ENCODE measurements around the gene PLEKHG4. TPM values are rescaled to one million over a fixed set of nuclear protein-coding genes. Genes with fewer than 3 reads are reported as not detected.

The PLEKHG4 gene
- polyA plus RNA-seq, 1 donor from 2014 or later, result 0.65 TPM

DNA sequence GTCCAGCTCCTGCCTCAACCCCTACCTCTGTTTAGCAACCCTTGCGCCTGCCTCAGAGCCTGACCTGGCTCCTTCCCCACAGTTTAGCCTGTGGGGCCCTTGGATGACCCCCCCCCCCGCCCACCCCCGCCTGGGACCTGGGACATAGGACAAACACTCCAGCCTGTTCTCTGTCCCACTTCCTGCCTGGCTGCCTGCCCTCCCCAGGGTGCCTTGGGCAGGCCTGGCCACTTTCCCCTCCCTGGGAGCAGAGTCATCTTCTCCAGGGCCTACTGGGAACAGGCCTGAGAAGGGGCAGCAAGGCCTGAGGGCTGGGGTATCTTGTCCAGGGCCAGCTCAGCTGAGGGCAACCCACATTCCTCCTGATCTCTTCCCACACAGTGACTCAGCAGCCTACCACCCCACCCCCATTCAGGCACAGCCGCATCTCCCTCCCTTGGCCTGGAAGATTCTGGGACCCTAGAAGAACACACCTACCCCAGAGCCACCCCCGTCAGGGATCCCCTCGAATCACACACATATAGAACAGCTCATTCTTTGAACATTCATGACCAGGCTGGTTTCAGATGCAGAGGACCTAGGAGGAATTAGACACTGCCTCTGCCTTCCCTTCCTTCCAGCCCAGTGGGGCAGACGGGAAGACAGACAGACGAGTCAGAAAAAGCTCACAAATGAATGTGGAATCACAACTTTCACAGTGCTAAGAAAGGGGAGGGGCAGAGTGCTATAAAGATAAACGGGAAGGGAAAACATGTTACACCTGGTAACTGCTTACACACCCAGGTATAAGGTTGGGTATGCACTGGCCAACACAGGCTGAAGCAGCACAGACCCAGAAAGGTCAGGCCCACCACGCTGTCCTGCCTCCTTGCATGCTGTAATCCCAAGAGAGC, 38.1 kb upstream of the PLEKHG4 start:
- H3K4me1 Mint-ChIP-seq, result peaks cover 15 to 19% (median 18%) of the 10 kb centered on the region in 3 donors
- H3K4me3 Mint-ChIP-seq, result no peak overlapping the region
- peak overlapping the region in 1 of 3 donors; percentile 32 for H3K27ac Mint-ChIP-seq
- H3K36me3 Mint-ChIP-seq, result peaks cover 2% of the 10 kb centered on the region
- H3K27me3 Mint-ChIP-seq, result no peaks in the 10 kb centered on the region
- no peaks in the 10 kb centered on the region for H3K9me3 Mint-ChIP-seq

DNA sequence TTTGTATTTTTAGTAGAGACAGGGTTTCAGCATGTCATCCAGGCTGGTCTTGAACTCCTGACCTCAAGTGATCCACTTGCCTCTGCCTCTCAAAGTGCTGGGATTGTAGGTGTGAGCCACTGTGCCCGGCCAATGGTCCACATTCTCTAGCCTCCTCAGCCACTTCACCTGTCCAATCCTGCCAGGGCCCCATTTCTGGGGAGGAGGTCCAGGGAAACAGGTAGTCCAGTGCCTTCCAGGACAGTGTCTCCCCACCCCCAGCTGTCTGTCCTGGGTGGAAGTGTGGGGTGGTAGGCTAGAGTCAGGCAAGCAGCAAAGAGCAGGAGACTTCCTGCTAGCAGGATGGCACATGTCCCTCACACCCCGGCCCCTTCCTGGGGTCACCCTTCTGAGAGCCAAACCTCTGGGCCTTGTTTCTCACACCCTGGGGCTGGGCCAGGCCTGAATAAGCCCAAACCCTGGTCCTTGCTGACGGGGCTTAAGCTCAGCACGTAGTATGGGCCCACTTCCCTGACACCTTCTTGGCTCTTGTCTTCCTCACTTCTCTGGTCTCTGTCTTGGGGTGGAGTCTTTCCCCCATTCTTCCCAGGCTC, 37.1 kb upstream of the PLEKHG4 start:
- Mint-ChIP-seq H3K27ac (peak overlapping the region in 1 of 3 donors; percentile 59), H3K27me3 (no peaks in the 10 kb centered on the region), H3K9me3 (no peaks in the 10 kb centered on the region), H3K4me3 (no peak overlapping the region), H3K36me3 (no peaks in the 10 kb centered on the region), H3K4me1 (peaks cover 15 to 19% (median 18%) of the 10 kb centered on the region in 3 donors)

DNA sequence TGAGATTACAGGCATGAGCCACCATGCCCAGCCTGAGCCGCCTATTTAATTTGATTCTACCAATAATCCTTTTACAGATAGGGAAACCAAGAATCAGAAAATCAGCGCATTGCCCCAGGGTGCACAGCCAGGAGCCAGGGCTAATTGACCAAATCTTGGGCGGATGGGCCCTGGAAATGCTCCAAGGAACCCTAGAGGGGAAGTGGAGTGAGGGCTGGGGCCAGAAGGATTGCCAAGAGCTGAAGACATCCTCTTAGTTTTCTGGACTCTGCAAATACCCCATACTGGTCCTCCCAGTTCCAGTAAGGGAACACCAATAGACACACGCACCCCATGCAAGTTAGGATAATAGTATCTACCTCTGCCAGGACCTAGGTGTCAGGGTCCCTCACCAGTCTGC, 35.9 kb upstream of the PLEKHG4 start:
- no peaks in the 10 kb centered on the region for H3K9me3 Mint-ChIP-seq
- H3K36me3 Mint-ChIP-seq, result no peaks in the 10 kb centered on the region

DNA sequence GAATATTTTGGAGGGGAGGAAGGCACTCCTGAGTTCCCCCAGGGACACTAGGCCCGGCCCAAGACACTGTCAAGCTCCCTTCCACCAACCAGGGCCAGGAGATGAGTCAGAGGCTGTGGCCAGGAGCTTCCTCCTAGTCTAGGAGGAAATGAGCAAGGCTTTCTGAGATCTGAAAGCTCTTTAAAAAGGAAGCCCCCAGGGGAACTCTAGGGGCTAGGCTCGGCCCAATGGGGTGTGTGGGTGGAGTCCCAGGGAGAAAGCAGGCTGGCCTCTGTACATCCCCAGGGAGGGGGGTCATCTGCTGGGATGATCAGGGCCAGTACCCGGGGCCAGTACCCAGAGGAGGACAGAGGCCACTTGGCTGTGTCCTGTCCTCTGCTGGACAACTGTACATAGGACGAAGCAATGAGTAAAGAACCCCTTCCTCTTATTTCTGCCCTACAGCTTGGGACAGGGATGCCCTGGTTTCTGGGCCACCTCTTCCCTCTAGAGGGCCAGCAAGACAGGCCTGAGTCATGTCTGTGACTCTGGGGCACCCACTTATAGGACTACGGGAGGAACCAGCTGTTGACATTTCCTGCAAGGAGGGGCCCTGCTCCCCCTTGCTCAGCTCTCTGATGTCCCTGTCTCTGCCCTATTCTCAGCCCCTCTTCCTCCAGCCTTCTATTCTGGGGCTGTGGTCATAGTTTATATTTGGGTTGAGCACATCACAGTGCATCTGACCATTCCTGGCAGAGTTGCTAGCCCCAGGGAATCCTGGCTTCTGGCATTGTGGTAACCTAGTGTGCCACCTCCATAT, 34.7 kb upstream of the PLEKHG4 start:
- Mint-ChIP-seq H3K4me1 (peaks cover 24 to 31% (median 25%) of the 10 kb centered on the region in 3 donors), H3K27me3 (peaks cover 11% of the 10 kb centered on the region), H3K9me3 (no peaks in the 10 kb centered on the region), H3K4me3 (peak overlapping the region; percentile 88 to 94 (median 90)), H3K27ac (peak overlapping the region; percentile 94 to 97 (median 95)), H3K36me3 (no peaks in the 10 kb centered on the region)

More for the DNA sequence above, 35.9 kb upstream of the PLEKHG4 start:
- Mint-ChIP-seq H3K27me3 (peaks cover 6% of the 10 kb centered on the region), H3K27ac (peak overlapping the region in 2 of 3 donors; percentile 94 to 95), H3K4me3 (peak overlapping the region in 1 of 4 donors; percentile 88), H3K4me1 (peaks cover 22 to 27% (median 24%) of the 10 kb centered on the region in 3 donors)

DNA sequence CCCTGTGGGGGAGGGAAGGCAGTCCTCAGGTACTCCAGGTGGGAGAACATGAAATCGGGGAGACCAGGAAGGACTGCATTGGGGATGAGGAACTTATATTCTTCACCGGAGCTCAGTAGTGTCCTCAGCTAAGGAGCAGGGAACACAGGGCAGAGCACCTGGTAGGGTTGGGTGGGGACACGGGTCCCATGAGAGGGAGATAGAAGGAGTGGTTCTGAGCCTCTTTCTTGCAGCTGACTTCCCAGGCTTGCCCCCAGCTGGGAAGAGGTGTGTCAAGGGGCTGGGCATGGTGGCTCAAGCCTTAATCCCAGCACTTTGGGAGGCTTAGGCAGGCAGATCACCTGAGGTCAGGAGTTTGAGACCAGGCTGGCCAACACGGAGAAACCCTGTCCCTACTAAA, 34.1 kb upstream of the PLEKHG4 start:
- no peaks in the 10 kb centered on the region for H3K36me3 Mint-ChIP-seq
- H3K27me3 Mint-ChIP-seq, result peaks cover 17% of the 10 kb centered on the region
- H3K9me3 Mint-ChIP-seq, result no peaks in the 10 kb centered on the region
- H3K4me3 Mint-ChIP-seq, result peak overlapping the region; percentile 30 to 93 (median 88)
- H3K4me1 Mint-ChIP-seq, result peaks cover 24 to 31% (median 25%) of the 10 kb centered on the region in 3 donors
- H3K27ac Mint-ChIP-seq, result peak overlapping the region; percentile 94 to 97 (median 95)

DNA sequence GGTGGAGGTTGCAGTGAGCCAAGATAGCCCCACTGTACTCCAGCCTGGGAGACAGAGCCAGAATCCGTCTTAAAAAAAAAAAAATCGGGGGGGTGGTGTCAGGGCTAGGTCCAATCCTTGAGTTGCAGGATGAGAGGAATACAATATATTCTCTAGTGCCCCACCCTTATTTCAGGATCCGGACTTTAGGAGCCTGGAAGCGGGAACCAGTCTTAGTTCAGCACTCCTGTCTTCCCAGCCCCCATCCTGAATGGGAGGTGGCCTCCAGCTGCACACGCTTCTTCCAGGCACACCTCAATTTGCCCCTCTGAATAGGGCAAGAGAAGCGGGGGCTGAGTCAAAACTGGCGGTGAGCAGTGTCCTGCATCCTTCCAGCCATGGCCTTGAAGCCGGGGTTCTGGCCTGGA, 33.7 kb upstream of the PLEKHG4 start:
- H3K9me3 Mint-ChIP-seq, result no peaks in the 10 kb centered on the region
- peak overlapping the region in 1 of 3 donors; percentile 94 for H3K27ac Mint-ChIP-seq
- H3K4me1 Mint-ChIP-seq, result peaks cover 24 to 31% (median 25%) of the 10 kb centered on the region in 3 donors
- H3K4me3 Mint-ChIP-seq, result peak overlapping the region; percentile 30 to 93 (median 88)
- H3K36me3 Mint-ChIP-seq, result no peaks in the 10 kb centered on the region
- peaks cover 19% of the 10 kb centered on the region for H3K27me3 Mint-ChIP-seq

DNA sequence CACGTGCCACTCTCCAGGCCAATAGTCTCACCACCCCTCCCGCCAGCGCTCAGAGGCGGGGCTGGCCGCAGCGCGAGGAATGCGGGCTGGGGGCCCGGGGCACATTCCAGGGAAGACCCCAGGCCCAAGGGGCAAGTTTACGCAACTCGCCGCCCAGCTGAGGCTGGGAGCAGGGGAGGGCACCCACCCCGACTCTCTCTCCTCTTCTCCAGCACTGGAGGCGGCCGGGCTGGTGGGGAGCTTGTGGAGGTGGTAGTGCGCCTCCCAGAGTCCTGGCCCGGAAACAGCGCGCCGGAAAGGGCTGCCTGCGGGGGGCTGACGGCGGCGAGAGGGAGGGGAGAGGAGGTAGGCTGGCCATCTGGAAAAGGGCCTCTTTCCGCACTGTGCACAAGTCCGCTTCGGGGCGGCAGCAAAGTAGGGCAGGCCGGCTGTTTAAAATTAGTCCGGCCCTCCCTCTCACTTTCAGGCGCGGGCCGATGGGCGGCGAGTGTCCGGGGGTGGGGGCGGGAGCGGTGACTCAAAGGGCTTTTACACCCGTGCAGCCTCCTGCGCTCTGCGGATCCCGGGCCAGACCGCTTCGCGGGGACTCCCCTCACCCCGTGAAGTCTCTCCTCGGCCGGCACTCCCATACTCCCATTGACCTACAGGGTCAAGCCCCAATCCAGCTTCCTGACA, 33.1 kb upstream of the PLEKHG4 start:
- Mint-ChIP-seq H3K27ac (peak overlapping the region; percentile 73 to 94 (median 92)), H3K9me3 (no peaks in the 10 kb centered on the region), H3K27me3 (peaks cover 19% of the 10 kb centered on the region), H3K4me3 (peak overlapping the region; percentile 88 to 92 (median 91)), H3K4me1 (peaks cover 24 to 31% (median 25%) of the 10 kb centered on the region in 3 donors), H3K36me3 (no peaks in the 10 kb centered on the region)

DNA sequence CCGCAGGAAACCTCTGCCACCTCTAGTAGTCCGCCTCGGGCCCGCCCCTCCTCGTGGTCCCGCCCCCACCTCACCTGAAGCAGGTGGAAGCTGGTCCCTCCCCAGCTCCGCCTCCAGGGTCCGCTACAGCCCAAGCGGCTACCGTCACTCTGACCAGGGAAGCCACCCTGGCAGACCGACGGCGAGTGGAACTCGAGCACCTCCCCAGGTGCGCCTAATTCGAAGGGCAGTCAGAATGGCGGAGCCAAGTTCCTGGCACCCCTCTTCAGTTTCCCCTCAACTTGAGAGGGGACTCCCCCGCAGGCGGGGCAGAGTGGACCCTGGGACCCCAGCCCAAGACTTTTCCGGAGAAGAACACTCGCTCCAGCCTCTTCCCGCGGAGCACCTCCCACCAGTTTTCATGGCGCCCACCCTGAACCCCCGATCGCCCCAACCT, 32.6 kb upstream of the PLEKHG4 start:
- Mint-ChIP-seq H3K4me1 (peaks cover 24 to 31% (median 28%) of the 10 kb centered on the region in 3 donors), H3K27me3 (peaks cover 19% of the 10 kb centered on the region), H3K4me3 (peak overlapping the region; percentile 88 to 92 (median 91)), H3K27ac (peak overlapping the region; percentile 73 to 92 (median 74)), H3K9me3 (no peaks in the 10 kb centered on the region), H3K36me3 (no peaks in the 10 kb centered on the region)

DNA sequence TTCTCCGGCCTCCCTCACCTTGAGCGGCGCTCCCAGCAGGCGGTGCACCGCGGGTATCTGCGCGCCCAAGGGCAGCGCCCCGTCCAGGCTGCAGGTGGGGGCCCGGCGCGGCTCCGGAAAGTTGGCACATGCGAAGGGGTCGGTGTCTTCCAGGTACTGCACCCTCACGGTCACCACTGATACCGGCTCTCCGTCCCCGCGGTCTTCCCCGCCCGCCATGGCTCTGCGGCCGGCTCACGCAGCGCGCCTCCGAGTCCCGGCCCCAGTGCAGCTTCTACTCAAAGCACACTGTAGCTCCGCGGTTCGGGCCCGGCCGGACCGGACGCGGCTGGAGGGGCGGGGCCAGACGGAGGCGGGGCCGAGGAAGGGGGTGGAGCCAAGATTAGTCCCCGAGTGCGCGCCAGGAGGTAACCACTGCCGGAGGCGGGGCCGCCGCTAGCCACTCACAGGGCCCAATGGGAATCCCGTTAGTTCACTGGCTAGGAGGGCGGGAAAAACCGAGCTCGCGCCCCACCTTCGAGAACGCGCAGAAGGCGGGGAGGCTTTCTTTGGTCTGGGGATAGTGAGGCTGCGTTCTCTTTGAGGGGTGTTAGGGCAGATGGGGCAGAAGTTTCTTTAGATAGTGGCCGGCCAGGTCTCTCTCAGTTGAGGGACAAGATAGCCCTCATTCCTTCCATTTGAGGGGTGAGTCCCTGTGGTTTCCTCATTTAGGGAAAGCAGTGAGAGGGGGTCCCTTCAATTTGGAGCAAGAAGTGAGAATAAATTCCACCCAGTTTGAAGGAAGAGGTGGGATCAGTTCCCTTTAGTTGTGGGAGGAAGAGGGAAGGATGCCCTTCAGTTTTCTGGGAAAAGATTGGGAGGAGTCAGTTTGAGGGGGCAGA, 31.9 kb upstream of the PLEKHG4 start, which contains the start of gene FHOD1:
TSS of gene FHOD1 (minus strand) at position 290 of the 881 bp plus-strand sequence. CDS start at position 219, 71 bp downstream.
- Mint-ChIP-seq H3K27ac (peak within 1 kb of the TSS; percentile 73 to 92 (median 74)), H3K27me3 (peaks cover 19% of the 10 kb centered on the region), H3K4me1 (peaks cover 24 to 31% (median 28%) of the 10 kb centered on the region in 3 donors), H3K9me3 (no peaks in the 10 kb centered on the region), H3K36me3 (no peaks in the 10 kb centered on the region), H3K4me3 (peak within 1 kb of the TSS; percentile 88 to 92 (median 91))

DNA sequence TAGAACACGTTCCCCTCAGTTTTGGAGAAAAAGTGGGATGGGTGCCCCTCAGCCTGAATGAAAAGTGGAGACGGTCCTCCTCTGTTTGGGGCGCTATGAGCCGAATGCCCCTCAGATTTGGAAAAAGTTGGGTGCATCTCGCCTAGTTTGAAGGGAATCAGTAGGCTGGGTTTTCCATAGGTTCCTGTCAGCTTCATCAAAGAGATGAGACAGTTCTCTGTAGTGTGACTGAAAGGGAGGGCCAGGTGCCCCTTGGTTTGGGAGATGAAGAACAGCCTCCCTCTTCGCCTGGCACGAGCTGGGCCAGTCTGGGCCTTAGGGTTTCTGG, 31.3 kb upstream of the PLEKHG4 start:
- peak overlapping the region; percentile 88 to 92 (median 91) for H3K4me3 Mint-ChIP-seq
- no peaks in the 10 kb centered on the region for H3K9me3 Mint-ChIP-seq
- H3K27me3 Mint-ChIP-seq, result peaks cover 19% of the 10 kb centered on the region
- peak overlapping the region in 2 of 3 donors; percentile 47 to 74 for H3K27ac Mint-ChIP-seq
- H3K4me1 Mint-ChIP-seq, result peaks cover 24 to 29% (median 28%) of the 10 kb centered on the region in 3 donors
- H3K36me3 Mint-ChIP-seq, result no peaks in the 10 kb centered on the region

DNA sequence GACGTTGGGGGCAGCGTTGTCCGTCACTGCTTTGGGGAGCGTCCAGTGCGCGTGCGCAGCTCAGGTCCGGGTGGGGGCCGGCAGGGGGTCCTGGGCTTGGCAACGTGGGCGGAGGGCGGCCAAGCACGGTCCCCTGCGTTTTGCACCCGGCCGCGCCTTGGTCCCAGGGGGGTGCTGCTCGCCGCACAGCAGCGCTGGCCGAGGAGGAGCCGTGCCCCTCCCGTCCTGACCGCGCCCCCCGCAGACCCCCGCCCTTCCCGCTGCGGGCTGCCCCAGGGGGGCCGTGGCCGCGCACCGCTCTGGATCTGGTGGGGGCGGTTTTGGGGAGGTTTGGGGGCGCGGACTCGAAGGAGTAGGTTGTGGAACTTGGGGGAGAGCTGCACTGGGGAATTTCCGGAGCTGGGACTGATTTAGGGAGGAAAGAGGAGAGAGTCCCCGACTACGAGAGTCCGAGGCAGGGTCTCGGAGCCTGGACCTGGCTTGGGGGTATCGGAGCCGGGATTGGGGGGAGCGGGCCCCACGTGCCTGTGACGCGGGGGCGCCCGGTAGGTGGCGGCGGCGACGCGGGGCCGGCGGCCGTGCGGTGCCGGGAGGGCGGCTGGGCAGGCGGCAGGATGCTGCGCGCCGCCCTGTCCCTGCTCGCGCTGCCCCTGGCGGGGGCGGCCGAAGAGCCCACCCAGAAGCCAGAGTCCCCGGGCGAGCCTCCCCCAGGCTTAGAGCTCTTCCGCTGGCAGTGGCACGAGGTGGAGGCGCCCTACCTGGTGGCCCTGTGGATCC, 30.7 kb upstream of the PLEKHG4 start, which contains the start of gene SLC9A5:
TSS of gene SLC9A5 (plus strand) at position 579 of the 777 bp plus-strand sequence. CDS start at position 615, 36 bp downstream.
- Mint-ChIP-seq H3K4me1 (peaks cover 24 to 29% (median 28%) of the 10 kb centered on the region in 3 donors), H3K9me3 (no peaks in the 10 kb centered on the region), H3K36me3 (no peaks in the 10 kb centered on the region), H3K27me3 (peaks cover 19% of the 10 kb centered on the region), H3K27ac (peak within 1 kb of the TSS; percentile 58 to 92 (median 74)), H3K4me3 (peak within 1 kb of the TSS; percentile 88 to 92 (median 91))

DNA sequence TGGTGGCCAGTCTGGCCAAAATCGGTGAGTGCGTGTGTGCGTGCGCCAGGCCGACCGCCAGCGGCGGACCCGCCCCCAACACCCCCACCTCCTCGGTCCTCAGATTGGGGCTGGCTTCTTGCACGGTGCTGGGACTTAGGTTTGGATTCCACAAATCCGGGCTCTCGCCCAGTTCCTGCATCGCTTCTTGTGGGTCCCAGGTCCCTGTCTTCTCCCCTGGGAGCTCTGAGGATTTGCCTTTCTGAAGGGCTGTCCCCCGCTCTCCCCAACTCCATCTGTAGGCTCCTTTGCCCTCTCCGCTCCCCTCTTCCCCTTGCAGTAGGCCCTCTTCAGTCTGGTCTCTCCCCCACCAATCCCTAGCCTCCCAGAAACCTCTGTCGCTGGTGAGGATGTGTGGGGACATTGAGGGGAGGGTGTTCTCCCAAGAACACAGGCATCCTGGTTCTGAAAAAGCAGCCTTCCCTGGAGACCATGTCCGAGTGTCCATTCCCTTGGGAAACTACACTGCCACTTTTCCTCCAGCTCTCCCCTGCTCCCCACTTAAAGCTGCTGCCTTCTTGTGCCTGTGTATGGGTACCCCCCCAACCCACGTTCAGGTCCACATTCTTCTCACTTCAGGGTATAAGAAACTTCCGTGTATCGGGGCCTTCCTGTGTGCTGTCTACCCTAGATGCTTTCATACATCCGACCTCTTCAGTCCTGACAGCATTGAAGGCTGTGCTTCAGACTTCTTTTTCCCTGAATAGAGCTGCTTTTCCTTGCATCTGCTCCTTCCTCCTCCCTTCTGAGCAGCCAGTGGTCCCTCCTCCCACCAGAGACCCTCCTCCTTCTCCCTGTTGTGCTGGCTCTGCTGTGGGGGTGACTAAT, 29.9 kb upstream of the PLEKHG4 start:
- H3K9me3 Mint-ChIP-seq, result no peaks in the 10 kb centered on the region
- H3K27ac Mint-ChIP-seq, result peak overlapping the region in 2 of 3 donors; percentile 4 to 58
- peaks cover 19 to 24% (median 24%) of the 10 kb centered on the region in 3 donors for H3K4me1 Mint-ChIP-seq
- H3K4me3 Mint-ChIP-seq, result peak overlapping the region; percentile 52 to 86 (median 79)
- H3K27me3 Mint-ChIP-seq, result peaks cover 19% of the 10 kb centered on the region
- no peaks in the 10 kb centered on the region for H3K36me3 Mint-ChIP-seq
